Neuronal stem cell (in vitro differentiated cells): ENCODE measurements around the gene TAS1R3.
A peak's percentile ranks its signal among the peaks of the same experiment; 100 is the strongest.

Source experiments
- DNase-seq: peaks from one replicate; pipeline ENCODE4 v3.0.0-alpha.2; 2013; ENCODE audit warnings: low spot score
- H2AFZ ChIP-seq: one replicate; pipeline ENCODE4 v1.6.1; 2013; ENCODE audit warnings: mild to moderate bottlenecking, low read length, inconsistent platforms
- H2AK5ac ChIP-seq: 2 replicates; pipeline ENCODE4 v1.6.1; 2013; ENCODE audit warnings: low read depth, mild to moderate bottlenecking, inconsistent platforms, low read length, moderate library complexity, mixed read lengths
- H2BK120ac ChIP-seq: 2 replicates; pipeline ENCODE4 v1.6.1; 2013; ENCODE audit warnings: low read depth, mild to moderate bottlenecking, inconsistent platforms, low read length, moderate library complexity, mixed read lengths
- H2BK12ac ChIP-seq: one replicate; pipeline ENCODE4 v1.6.1; 2013; ENCODE audit warnings: low read length, inconsistent platforms
- H2BK15ac ChIP-seq: 2 replicates; pipeline ENCODE4 v1.6.1; 2013; ENCODE audit warnings: mild to moderate bottlenecking, low read length, inconsistent platforms, mixed read lengths
- H2BK5ac ChIP-seq: one replicate; pipeline ENCODE4 v1.6.1; 2013; ENCODE audit warnings: inconsistent platforms, mild to moderate bottlenecking, low read length, moderate library complexity
- H3K14ac ChIP-seq: one replicate; pipeline ENCODE4 v1.6.1; 2013; ENCODE audit warnings: low read length, inconsistent platforms
- H3K18ac ChIP-seq: 2 replicates; pipeline ENCODE4 v1.6.1; 2013; ENCODE audit warnings: low read length, inconsistent platforms
- H3K23ac ChIP-seq: 2 replicates; pipeline ENCODE4 v1.6.1; 2013; ENCODE audit warnings: low read depth, mild to moderate bottlenecking, mixed read lengths, low read length, inconsistent platforms; ENCODE audit not compliant: poor library complexity
- H3K27ac ChIP-seq: replicated peaks from 3 replicates; pipeline ENCODE4 v1.5.1; 2013; ENCODE audit warnings: low read length, inconsistent platforms
- H3K27me3 ChIP-seq, 3 experiments: 2 replicates each; pipeline ENCODE4 v1.6.1; 2013; ENCODE audit warnings: low read length in 3 of 3, mild to moderate bottlenecking in 2 of 3, inconsistent platforms in 1 of 3, low read depth in 1 of 3, mixed read lengths in 1 of 3, moderate library complexity in 1 of 3; ENCODE audit not compliant: control insufficient read depth in 3 of 3, insufficient read depth in 3 of 3
- H3K36me3 ChIP-seq, 2 donors: replicated peaks in 1 of 2; 2 replicates each; pipeline ENCODE4 v1.6.1; 2013; ENCODE audit warnings: low read length in 2 of 2; ENCODE audit not compliant: control insufficient read depth in 2 of 2, insufficient read depth in 2 of 2
- H3K4ac ChIP-seq: 2 replicates; pipeline ENCODE4 v1.6.1; 2013; ENCODE audit warnings: inconsistent platforms, mild to moderate bottlenecking, low read length, moderate library complexity
- H3K4me1 ChIP-seq, 2 donors: 1 replicate in 1 of 2; 2 replicates in 1 of 2; pipeline ENCODE4 v1.6.1; 2013; ENCODE audit warnings: low read length in 2 of 2, low read depth in 1 of 2; ENCODE audit not compliant: control insufficient read depth in 2 of 2, insufficient read depth in 1 of 2
- H3K4me2 ChIP-seq: one replicate; pipeline ENCODE4 v1.6.1; 2013; ENCODE audit warnings: mild to moderate bottlenecking, low read length, inconsistent platforms; ENCODE audit not compliant: insufficient read depth, poor library complexity, severe bottlenecking
- H3K4me3 ChIP-seq, 2 donors: 2 replicates each; pipeline ENCODE4 v1.5.1; 2013; ENCODE audit warnings: low read length in 2 of 2, mild to moderate bottlenecking in 2 of 2, inconsistent platforms in 1 of 2, moderate library complexity in 1 of 2
- H3K79me1 ChIP-seq: one replicate; pipeline ENCODE4 v1.6.1; 2013; ENCODE audit warnings: low read depth, mild to moderate bottlenecking, inconsistent platforms, low read length, moderate library complexity
- H3K9ac ChIP-seq: one replicate; pipeline ENCODE4 v1.6.1; 2013; ENCODE audit warnings: mild to moderate bottlenecking, low read depth, low read length, inconsistent platforms; ENCODE audit not compliant: poor library complexity
- H3K9me3 ChIP-seq, 2 donors: replicated peaks in 1 of 2; 2 replicates each; pipeline versions ENCODE3 to v1.6.1; 2013; ENCODE audit warnings: low read length in 2 of 2, mild to moderate bottlenecking in 2 of 2, inconsistent platforms in 1 of 2, low read depth in 1 of 2, mixed read lengths in 1 of 2, moderate library complexity in 1 of 2; ENCODE audit not compliant: control insufficient read depth in 2 of 2, insufficient read depth in 1 of 2
- H4K8ac ChIP-seq: one replicate; pipeline ENCODE4 v1.6.1; 2013; ENCODE audit warnings: low read depth, mild to moderate bottlenecking, inconsistent platforms, low read length, moderate library complexity
- H4K91ac ChIP-seq: one replicate; pipeline ENCODE4 v1.6.1; 2013; ENCODE audit warnings: low read length, low read depth, mild to moderate bottlenecking, inconsistent platforms; ENCODE audit not compliant: poor library complexity
- WGBS, 2 donors: extraction: QIAGEN DNeasy Blood & Tissue Kit; methylation state at CpG; one replicate each; pipeline ENCODE4 v1.1.7; 2013; ENCODE audit warnings: missing lambda C conversion rate in 2 of 2, mixed read lengths in 1 of 2; ENCODE audit not compliant: insufficient read length in 2 of 2, insufficient replicate concordance in 1 of 2; ENCODE audit errors: extremely low coverage in 2 of 2; 5-methylcytosine and 5-hydroxymethylcytosine counted together

The TAS1R3 gene

GRCh38 chr1:1340185-1340584 lies 9.1 kb downstream of the TAS1R3 start:
- H4K91ac ChIP-seq: peak overlapping the region; percentile 22
- no peak overlapping the region for H2BK5ac ChIP-seq
- H2BK15ac ChIP-seq: no peak overlapping the region
- peak overlapping the region; percentile 44 for H3K9ac ChIP-seq
- no peak overlapping the region for H3K18ac ChIP-seq
- H3K4ac ChIP-seq: no peak overlapping the region
- H3K4me3 ChIP-seq: no peak overlapping the region
- peaks cover 0 to 3% of the 10 kb centered on the region in 2 donors for H3K4me1 ChIP-seq
- H3K36me3 ChIP-seq: peaks cover 27 to 52% of the 10 kb centered on the region in 2 donors
- no peak overlapping the region for H3K23ac ChIP-seq
- no peak overlapping the region for H2AFZ ChIP-seq
- H3K4me2 ChIP-seq: no peak overlapping the region
- no peak overlapping the region for H2BK120ac ChIP-seq
- no peak overlapping the region for H3K27ac ChIP-seq
- no peak overlapping the region for H3K14ac ChIP-seq
- H3K79me1 ChIP-seq: peaks cover 19% of the 10 kb centered on the region
- DNase-seq: no peak
- peaks cover 0 to 9% of the 10 kb centered on the region in 2 donors for H3K9me3 ChIP-seq
- no peak overlapping the region for H2BK12ac ChIP-seq
- WGBS, 2 donors: no CpG with 5 or more reads among the region's 23 CpGs
- no peaks in the 10 kb centered on the region for H3K27me3 ChIP-seq
- no peak overlapping the region for H2AK5ac ChIP-seq
- no peak overlapping the region for H4K8ac ChIP-seq

GRCh38 chr1:1340791-1341548 lies 9.9 kb downstream of the TAS1R3 start:
- no peak overlapping the region for H2BK120ac ChIP-seq
- no CpG with 5 or more reads among the region's 36 CpGs for WGBS, 2 donors
- no peak overlapping the region for H2BK12ac ChIP-seq
- H3K23ac ChIP-seq: peak overlapping the region; percentile 75
- H4K91ac ChIP-seq: peak overlapping the region; percentile 22
- H3K4me3 ChIP-seq: peak overlapping the region in 1 of 2 donors; percentile 59
- DNase-seq: no peak
- H3K27me3 ChIP-seq: no peaks in the 10 kb centered on the region
- H3K36me3 ChIP-seq: peaks cover 26 to 50% of the 10 kb centered on the region in 2 donors
- no peak overlapping the region for H4K8ac ChIP-seq
- peaks cover 0 to 9% of the 10 kb centered on the region in 2 donors for H3K9me3 ChIP-seq
- peak overlapping the region; percentile 53 for H3K9ac ChIP-seq
- H3K27ac ChIP-seq: no peak overlapping the region
- no peak overlapping the region for H3K4ac ChIP-seq
- H3K14ac ChIP-seq: peak overlapping the region; percentile 78
- H3K18ac ChIP-seq: peak overlapping the region; percentile 19
- H3K4me1 ChIP-seq: peaks cover 0 to 3% of the 10 kb centered on the region in 2 donors
- no peak overlapping the region for H2AK5ac ChIP-seq
- no peak overlapping the region for H2AFZ ChIP-seq
- H2BK15ac ChIP-seq: no peak overlapping the region
- no peak overlapping the region for H3K4me2 ChIP-seq
- peaks cover 23% of the 10 kb centered on the region for H3K79me1 ChIP-seq
- H2BK5ac ChIP-seq: peak overlapping the region; percentile 39

GRCh38 chr1:1341549-1342021 lies 10.5 kb downstream of the TAS1R3 start:
- Histone ChIP-seq H3K4me1 (peaks cover 0 to 3% of the 10 kb centered on the region in 2 donors), H2BK12ac (no peak overlapping the region), H3K27me3 (no peaks in the 10 kb centered on the region), H3K9ac (peak overlapping the region; percentile 53), H2BK120ac (no peak overlapping the region), H3K4me2 (no peak overlapping the region), H3K14ac (no peak overlapping the region), H3K4ac (no peak overlapping the region), H2BK5ac (peak overlapping the region; percentile 39), H3K9me3 (peaks cover 0 to 9% of the 10 kb centered on the region in 2 donors), H3K79me1 (peaks cover 28% of the 10 kb centered on the region), H3K23ac (peak overlapping the region; percentile 75), H3K18ac (no peak overlapping the region), H2AK5ac (no peak overlapping the region), H3K36me3 (peaks cover 26 to 49% of the 10 kb centered on the region in 2 donors), H2AFZ (no peak overlapping the region), H3K27ac (no peak overlapping the region), H3K4me3 (no peak overlapping the region), H4K91ac (no peak overlapping the region), H4K8ac (no peak overlapping the region), H2BK15ac (no peak overlapping the region)
- no CpG with 5 or more reads among the region's 17 CpGs for WGBS, 2 donors
- DNase-seq: no peak

- H3K14ac ChIP-seq: no peak overlapping the region
- H3K36me3 ChIP-seq: peaks cover 25 to 44% of the 10 kb centered on the region in 2 donors
- peaks cover under 1 to 3% of the 10 kb centered on the region in 2 donors for H3K4me1 ChIP-seq
- peak overlapping the region; percentile 10 for H2BK12ac ChIP-seq
- WGBS, 2 donors: no CpG with 5 or more reads among the region's 28 CpGs
- H2AK5ac ChIP-seq: no peak overlapping the region
- no peaks in the 10 kb centered on the region for H3K27me3 ChIP-seq
- peaks cover 30% of the 10 kb centered on the region for H3K79me1 ChIP-seq
- no peak overlapping the region for H4K91ac ChIP-seq
- no peak overlapping the region for H4K8ac ChIP-seq
- no peak for DNase-seq
- no peak overlapping the region for H3K4ac ChIP-seq
- no peak overlapping the region for H2AFZ ChIP-seq
- H3K4me3 ChIP-seq: no peak overlapping the region
- no peak overlapping the region for H3K9ac ChIP-seq
- H2BK15ac ChIP-seq: no peak overlapping the region
- peak overlapping the region; percentile 71 for H3K18ac ChIP-seq
- peak overlapping the region; percentile 39 for H2BK5ac ChIP-seq
- H3K4me2 ChIP-seq: no peak overlapping the region
- H2BK120ac ChIP-seq: no peak overlapping the region
- H3K9me3 ChIP-seq: peaks cover 0 to 9% of the 10 kb centered on the region in 2 donors
- no peak overlapping the region for H3K27ac ChIP-seq
- H3K23ac ChIP-seq: no peak overlapping the region
These were observed 11.0 kb downstream of the TAS1R3 start for GRCh38 chr1:1342061-1342562.
